ENCODE data around the gene ZNF287. TPM values are rescaled to one million over a fixed set of nuclear protein-coding genes. Genes with fewer than 3 reads are reported as not detected.

ZNF287 gene
- total and polyA plus RNA-seq, 10 of the 15 experiments (the other 5 are each of a cell fraction or from before 2014, with no cell fraction given): 1.9 to 15.5 (median 4.0) TPM

GRCh38 chr17:16593356-16594102 is 24.5 kb upstream of the ZNF287 start:
- Histone ChIP-seq H3K27me3 (replicated peaks in 1 of 2; ENCODE audit: control insufficient read depth in 2 of 2, insufficient read depth in 2 of 2, low read length in 1 of 2) (no peaks in the 10 kb centered on the region), H3K4me3 (no peak overlapping the region), H3K79me2 (ENCODE audit: control insufficient read depth, insufficient read depth, low read length) (no peaks in the 10 kb centered on the region), H4K20me1 (ENCODE audit: control insufficient read depth, insufficient read depth) (no peaks in the 10 kb centered on the region), H3K36me3 (ENCODE audit: control insufficient read depth in 2 of 2, insufficient read depth in 2 of 2, low read length in 1 of 2) (no peaks in the 10 kb centered on the region), H3K27ac (ENCODE audit: control insufficient read depth, insufficient read depth) (no peak overlapping the region), H3K9ac (ENCODE audit: control insufficient read depth, insufficient read depth, low read length) (no peak overlapping the region), H3K9me3 (replicated peaks; ENCODE audit: control insufficient read depth, insufficient read depth, low read length) (no peaks in the 10 kb centered on the region; the same call in 2 of the 3 replicates), H3K4me2 (ENCODE audit: control insufficient read depth, insufficient read depth) (no peak overlapping the region), H3K4me1 (ENCODE audit: control insufficient read depth, insufficient read depth, low read length) (no peaks in the 10 kb centered on the region), H2AFZ (ENCODE audit: control insufficient read depth, low read depth, low read length) (no peak overlapping the region)
- CTCF ChIA-PET: no interaction called here
- TF ChIP-seq RAD51 (IDR thresholded peaks at IDR 0.05) (no peak), NKRF (conservative IDR thresholded peaks at IDR 0.05) (no peak), MYC (IDR thresholded peaks at IDR 0.05; ENCODE audit: insufficient read depth, insufficient read length, insufficient replicate concordance, low read length, severe bottlenecking) (no peak), CREM (IDR thresholded peaks at IDR 0.05; ENCODE audit: low read depth) (no peak), KDM1A (IDR thresholded peaks at IDR 0.05; ENCODE audit: borderline replicate concordance) (no peak), E2F4 (IDR thresholded peaks at IDR 0.05; ENCODE audit: low read depth, low read length) (no peak)
- TF ChIP-seq, protein P1, sequence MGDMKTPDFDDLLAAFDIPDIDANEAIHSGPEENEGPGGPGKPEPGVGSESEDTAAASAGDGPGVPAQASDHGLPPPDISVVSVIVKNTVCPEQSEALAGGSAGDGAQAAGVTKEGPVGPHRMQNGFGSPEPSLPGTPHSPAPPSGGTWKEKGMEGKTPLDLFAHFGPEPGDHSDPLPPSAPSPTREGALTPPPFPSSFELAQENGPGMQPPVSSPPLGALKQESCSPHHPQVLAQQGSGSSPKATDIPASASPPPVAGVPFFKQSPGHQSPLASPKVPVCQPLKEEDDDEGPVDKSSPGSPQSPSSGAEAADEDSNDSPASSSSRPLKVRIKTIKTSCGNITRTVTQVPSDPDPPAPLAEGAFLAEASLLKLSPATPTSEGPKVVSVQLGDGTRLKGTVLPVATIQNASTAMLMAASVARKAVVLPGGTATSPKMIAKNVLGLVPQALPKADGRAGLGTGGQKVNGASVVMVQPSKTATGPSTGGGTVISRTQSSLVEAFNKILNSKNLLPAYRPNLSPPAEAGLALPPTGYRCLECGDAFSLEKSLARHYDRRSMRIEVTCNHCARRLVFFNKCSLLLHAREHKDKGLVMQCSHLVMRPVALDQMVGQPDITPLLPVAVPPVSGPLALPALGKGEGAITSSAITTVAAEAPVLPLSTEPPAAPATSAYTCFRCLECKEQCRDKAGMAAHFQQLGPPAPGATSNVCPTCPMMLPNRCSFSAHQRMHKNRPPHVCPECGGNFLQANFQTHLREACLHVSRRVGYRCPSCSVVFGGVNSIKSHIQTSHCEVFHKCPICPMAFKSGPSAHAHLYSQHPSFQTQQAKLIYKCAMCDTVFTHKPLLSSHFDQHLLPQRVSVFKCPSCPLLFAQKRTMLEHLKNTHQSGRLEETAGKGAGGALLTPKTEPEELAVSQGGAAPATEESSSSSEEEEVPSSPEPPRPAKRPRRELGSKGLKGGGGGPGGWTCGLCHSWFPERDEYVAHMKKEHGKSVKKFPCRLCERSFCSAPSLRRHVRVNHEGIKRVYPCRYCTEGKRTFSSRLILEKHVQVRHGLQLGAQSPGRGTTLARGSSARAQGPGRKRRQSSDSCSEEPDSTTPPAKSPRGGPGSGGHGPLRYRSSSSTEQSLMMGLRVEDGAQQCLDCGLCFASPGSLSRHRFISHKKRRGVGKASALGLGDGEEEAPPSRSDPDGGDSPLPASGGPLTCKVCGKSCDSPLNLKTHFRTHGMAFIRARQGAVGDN (IDR thresholded peaks at IDR 0.05): no peak
- SMC1A ChIA-PET (ENCODE audit: uncharacterized antibody, unreplicated experiment): no interaction called here
- RAD21 ChIA-PET (ENCODE audit: unreplicated experiment): no interaction called here
- POLR2A ChIA-PET: no interaction called here
- DNase-seq (ENCODE audit: low read depth, low spot score) (no peak), FAIRE-seq (no peak), ATAC-seq (no peak)
- intact Hi-C loops (cut with micrococcal nuclease; ENCODE audit: unreplicated experiment): no loop called here
- no TSS peak for BruUV-seq (replicated peaks)
- 3% methylated on average over 2 of the region's 2 CpGs for WGBS (ENCODE audit: insufficient coverage, insufficient replicate concordance, low lambda C conversion rate, missing lambda C conversion rate)
- in situ Hi-C loops (cut with MboI): no loop called here

Data from GM12878 (cell line).